ENCODE measurements around the gene NOS3.

Gene NOS3

DNA sequence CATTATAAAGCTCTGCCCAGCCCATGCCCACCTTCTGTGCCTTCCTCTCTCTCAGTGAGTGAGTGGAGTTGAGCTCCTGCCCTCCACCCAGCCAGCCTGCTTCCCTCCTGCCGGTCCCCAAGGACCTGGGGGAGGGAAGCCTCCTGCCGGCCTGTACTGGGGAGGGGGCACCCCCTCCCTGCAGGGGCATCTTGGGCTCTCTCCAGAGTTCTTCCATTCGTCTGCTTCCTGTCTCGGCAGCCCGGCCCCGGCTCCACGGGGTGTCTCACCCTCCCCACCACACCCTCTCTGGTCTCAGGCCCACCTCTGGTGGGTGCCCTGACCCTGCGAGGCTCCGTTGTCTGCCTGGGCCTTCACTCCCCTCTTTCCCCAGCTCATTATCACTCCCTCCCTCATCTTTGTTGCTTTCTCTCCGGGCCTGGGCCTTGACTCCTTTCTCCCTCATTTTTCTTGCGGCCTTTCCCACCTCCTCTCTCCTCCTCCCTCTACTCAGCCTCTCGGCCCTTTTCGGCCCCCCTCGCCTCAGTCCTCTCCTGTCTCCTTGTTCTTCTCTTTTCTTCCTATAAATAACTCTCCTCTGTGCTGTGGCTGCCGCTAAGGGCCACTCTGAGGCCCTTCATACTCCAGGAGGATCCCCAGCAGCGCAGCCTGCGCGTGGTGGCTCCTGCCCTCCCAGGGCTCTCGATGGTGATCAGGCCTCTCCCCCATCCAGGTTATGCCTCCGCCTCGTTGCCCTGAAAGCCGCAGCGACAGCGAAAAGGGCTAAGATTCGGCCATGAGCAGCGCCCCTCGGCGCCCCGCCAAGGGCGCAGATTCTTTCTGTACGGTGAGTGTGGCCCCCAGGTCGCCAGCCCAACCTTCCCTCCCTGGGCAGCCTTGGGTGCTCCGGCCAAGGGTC lies 70.6 kb downstream of the NOS3 start:
- peak overlapping the region; percentile 83 for H3K4me3 ChIP-seq (replicated peaks; ENCODE audit: low read depth, low read length)
- TF ChIP-seq CTCF (IDR thresholded peaks at IDR 0.05; ENCODE audit: low read depth, low read length, missing control alignments) = no peak
- no peak for DNase-seq (ENCODE audit: extremely low read depth, low read depth)

- no peak for TF ChIP-seq CTCF (IDR thresholded peaks at IDR 0.05; ENCODE audit: low read depth, low read length, missing control alignments)
- DNase-seq (ENCODE audit: extremely low read depth, low read depth) = no peak
- H3K4me3 ChIP-seq (replicated peaks; ENCODE audit: low read depth, low read length) = peak overlapping the region; percentile 83
Measured at GRCh38 chr7:151062111-151062398, 71.2 kb downstream of the NOS3 start.

- no peak for DNase-seq (ENCODE audit: extremely low read depth, low read depth)
- TF ChIP-seq CTCF (IDR thresholded peaks at IDR 0.05; ENCODE audit: low read depth, low read length, missing control alignments) = no peak
- peak overlapping the region; percentile 83 for H3K4me3 ChIP-seq (replicated peaks; ENCODE audit: low read depth, low read length)
Measured at GRCh38 chr7:151062399-151063211, 71.8 kb downstream of the NOS3 start.

DNA sequence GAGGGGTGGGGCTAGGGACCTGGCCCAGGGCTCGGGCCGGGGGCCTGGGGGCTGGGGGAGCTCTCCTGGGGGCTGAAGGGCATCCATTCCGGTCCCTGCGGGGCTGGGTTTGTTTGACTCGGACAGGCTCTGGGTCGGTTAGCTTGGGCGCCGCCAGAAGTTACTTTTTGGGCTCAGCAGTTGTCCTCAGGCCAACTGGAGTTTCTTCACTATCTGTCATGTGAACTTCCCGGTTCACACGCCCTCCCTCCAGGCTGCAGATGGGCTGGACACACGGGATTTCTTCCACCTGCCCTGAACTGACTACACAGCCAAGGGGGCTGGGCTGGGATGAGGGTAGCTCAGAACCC lies 72.4 kb downstream of the NOS3 start:
- DNase-seq (ENCODE audit: extremely low read depth, low read depth) = no peak
- no peak for TF ChIP-seq CTCF (IDR thresholded peaks at IDR 0.05; ENCODE audit: low read depth, low read length, missing control alignments)
- peak overlapping the region; percentile 30 for H3K4me3 ChIP-seq (replicated peaks; ENCODE audit: low read depth, low read length)

Data from HFF-Myc (cell line).